GM12878 (cell line): Measurements from ENCODE around the gene ZNF655.

ENCODE experiments used
- POLR2A ChIP-seq: IDR thresholded peaks from 2 replicates; pipeline ENCODE4 v1.6.1; 2011; ENCODE audit warnings: low read depth, mild to moderate bottlenecking, low read length
- POLR2AphosphoS5 ChIP-seq: IDR thresholded peaks from 2 replicates; pipeline ENCODE4 v1.6.1; 2011; ENCODE audit warnings: mild to moderate bottlenecking, low read length, inconsistent platforms

GRCh38 chr7:99543916-99544315 lies 14.5 kb upstream of the ZNF655 start:
- TF ChIP-seq POLR2A (no peak), POLR2AphosphoS5 (no peak)
